A549 (cell line): Measurements from ENCODE around the gene GPR158. TPM values are rescaled to one million over a fixed set of nuclear protein-coding genes. Genes with fewer than 3 reads are reported as not detected.

Experiments
- ATAC-seq, 2 experiments: fragments of 200-7000 bp in 1 of 2; fragments of >200 bp in 1 of 2; cut with Nextera tagmentation in 1 of 2; cut with Tn5 transposase in 1 of 2; 3 replicates each; pipeline versions ENCODE4 v1.8.0 to v1.9.1; 2018 to 2020; ENCODE audit warnings: mild to moderate bottlenecking in 1 of 2, moderate library complexity in 1 of 2
- CTCF ChIA-PET: fragments of 300-600 bp; sonication (Branson Sonifier 250); formaldehyde crosslinking; extraction: SDS; loops from one replicate; lab custom pipeline; 2021; ENCODE audit warnings: antibody characterized with exemption, inconsistent platforms; lab: Yijun Ruan, JAX
- POLR2A ChIA-PET: fragments of 350-600 bp; formaldehyde crosslinking; extraction: SDS; loops from one replicate; lab custom pipeline; 2021; ENCODE audit warnings: antibody characterized with exemption, inconsistent platforms; lab: Yijun Ruan, JAX
- DNase-seq, 2 experiments: peaks; one replicate each; pipeline versions ENCODE4 v3.0.0 to v3.0.0-alpha.2; 2011 to 2016; ENCODE audit warnings: low read depth in 1 of 2, low spot score in 1 of 2
- FAIRE-seq: peaks from 2 replicates; lab custom pipeline; 2011; peaks lifted over from hg19 to GRCh38; lab: Jason Lieb, UNC
- H3K27ac ChIP-seq, 2 experiments: fragments of >200 bp; sonication (Bioruptor Twin); formaldehyde crosslinking; 3 replicates each; pipeline ENCODE4 v1.5.1; 2016 to 2017
- H3K4me1 ChIP-seq: fragments of >200 bp; sonication (Bioruptor Twin); formaldehyde crosslinking; 3 replicates; pipeline ENCODE4 v1.6.1; 2016
- H3K4me2 ChIP-seq: fragments of >200 bp; sonication (Bioruptor Twin); formaldehyde crosslinking; 3 replicates; pipeline ENCODE4 v1.6.1; 2016
- H3K4me3 ChIP-seq: fragments of >200 bp; sonication (Bioruptor Twin); formaldehyde crosslinking; 3 replicates; pipeline ENCODE4 v1.5.1; 2016
- H3K9me3 ChIP-seq: fragments of >200 bp; sonication (Bioruptor Twin); formaldehyde crosslinking; 3 replicates; pipeline ENCODE4 v1.6.1; 2016
- BCL3 ChIP-seq: fragments of >200 bp; sonication (Bioruptor Twin); formaldehyde crosslinking; IDR thresholded peaks from 3 replicates; pipeline ENCODE4 v1.6.1; 2016
- CBX2 ChIP-seq: fragments of 200-600 bp; sonication (generic); IDR thresholded peaks from 2 replicates; pipeline ENCODE4 v1.6.1; 2016; ENCODE audit warnings: low read depth, mild to moderate bottlenecking, borderline replicate concordance
- CHD4 ChIP-seq: fragments of 200-600 bp; sonication (generic); IDR thresholded peaks from 2 replicates; pipeline ENCODE4 v1.6.1; 2016; ENCODE audit warnings: antibody characterized with exemption, mild to moderate bottlenecking, borderline replicate concordance
- CTCF ChIP-seq: fragments of >200 bp; sonication (Bioruptor Twin); formaldehyde crosslinking; IDR thresholded peaks from 3 replicates; pipeline ENCODE4 v1.5.1; 2016
- E2F6 ChIP-seq: IDR thresholded peaks from 2 replicates; pipeline ENCODE4 v1.6.1; 2012; ENCODE audit warnings: low read depth, borderline replicate concordance
- EHF ChIP-seq: fragments of 250-450 bp; sonication (Bioruptor Pico); IDR thresholded peaks from 2 replicates; pipeline ENCODE4 v1.5.0; 2020; ENCODE audit warnings: mild to moderate bottlenecking
- FOXS1 ChIP-seq: fragments of 250-450 bp; sonication (Bioruptor Pico); IDR thresholded peaks from 2 replicates; pipeline ENCODE4 v1.5.0; 2020; ENCODE audit warnings: mild to moderate bottlenecking, moderate library complexity
- GATA3 ChIP-seq: IDR thresholded peaks from 2 replicates; pipeline ENCODE4 v1.6.1; 2012; ENCODE audit warnings: borderline replicate concordance
- HDAC2 ChIP-seq: fragments of 200-600 bp; sonication (generic); IDR thresholded peaks from 2 replicates; pipeline ENCODE4 v1.6.1; 2016
- HEYL ChIP-seq: fragments of 250-450 bp; sonication (Bioruptor Pico); IDR thresholded peaks from 2 replicates; pipeline ENCODE4 v1.8.0; 2021; ENCODE audit warnings: mild to moderate bottlenecking, moderate library complexity
- MAZ ChIP-seq: fragments of 150-350 bp; IDR thresholded peaks from 2 replicates; pipeline ENCODE4 v1.6.1; 2014; ENCODE audit warnings: antibody characterized with exemption, low read depth, low read length, borderline replicate concordance
- MYC ChIP-seq: IDR thresholded peaks from 2 replicates; pipeline ENCODE4 v1.6.1; 2012; ENCODE audit warnings: mild to moderate bottlenecking, inconsistent platforms, low read length, improper control_type of control experiment, borderline replicate concordance
- POLR2AphosphoS2 ChIP-seq: conservative IDR thresholded peaks from 2 replicates; pipeline ENCODE4 v1.6.1; 2012; ENCODE audit warnings: low read length, improper control_type of control experiment, inconsistent platforms
- RCOR1 ChIP-seq: fragments of 150-350 bp; IDR thresholded peaks from 2 replicates; pipeline ENCODE4 v1.6.1; 2014; ENCODE audit warnings: antibody characterized with exemption, low read length, low read depth
- REST ChIP-seq: fragments of 200-600 bp; sonication (generic); IDR thresholded peaks from 2 replicates; pipeline ENCODE4 v1.6.1; 2016; ENCODE audit warnings: antibody characterized with exemption, mild to moderate bottlenecking, moderate library complexity
- RFX5 ChIP-seq: fragments of 450-650 bp; IDR thresholded peaks from 2 replicates; pipeline ENCODE4 v1.7.1; 2014; ENCODE audit warnings: antibody characterized with exemption, mild to moderate bottlenecking, moderate library complexity
- SMC3 ChIP-seq: fragments of >200 bp; sonication (Bioruptor Twin); formaldehyde crosslinking; IDR thresholded peaks from 3 replicates; pipeline ENCODE4 v1.6.1; 2018; ENCODE audit warnings: inconsistent platforms
- USF2 ChIP-seq: fragments of 450-650 bp; IDR thresholded peaks from 2 replicates; pipeline ENCODE4 v1.6.1; 2014; ENCODE audit warnings: antibody characterized with exemption
- ZFP36 ChIP-seq: fragments of 450-650 bp; IDR thresholded peaks from 2 replicates; pipeline ENCODE4 v1.6.1; 2014; ENCODE audit warnings: borderline replicate concordance; ENCODE audit not compliant: partially characterized antibody
- WGBS: methylation state at CpG from one replicate; pipeline ENCODE4 v1.1.6; 2017; ENCODE audit errors: missing lambda C conversion rate; 5-methylcytosine and 5-hydroxymethylcytosine counted together
- polyA plus RNA-seq, 4 experiments: library from polyadenylated mRNA; depleted of rRNA in 3 of 4; stranded (reverse); fragments of >200 nt; fragmentation: RNase III in 1 of 4; extraction: RNeasy Plus Mini Kit Qiagen cat#74134 plus additional on column Dnase treatment in 1 of 4; gene quantifications; 2 replicates in 3 of 4; 3 replicates in 1 of 4; pipeline ENCODE4 v1.2.3, GENCODE V29; 2011 to 2017

GPR158 gene
- polyA plus RNA-seq, 2 of the 4 experiments (the other 2 are of a cell fraction): 0.01 to 0.03 TPM

GRCh38 chr10:25300073-25300472 is 125.3 kb downstream of the GPR158 start:
- POLR2A ChIA-PET: no interaction called here
- ATAC-seq (no peak), FAIRE-seq (no peak)
- Histone ChIP-seq H3K4me3 (no peak overlapping the region), H3K4me2 (no peak overlapping the region), H3K4me1 (no peaks in the 10 kb centered on the region; the same call in 2 of the 3 replicates), H3K9me3 (no peaks in the 10 kb centered on the region), H3K27ac (no peak overlapping the region)
- 56% methylated on average over 2 of the region's 2 CpGs for WGBS
- CTCF ChIA-PET: interaction anchor here (0.5 kb wide), 1 partner anchor 1571 kb away, joined by 3 read pairs; no protein-coding TSS in a partner anchor
- TF ChIP-seq POLR2AphosphoS2 (no peak), REST (no peak), EHF (no peak), SMC3 (no peak), CHD4 (no peak), GATA3 (no peak), ZFP36 (no peak), CTCF (no peak)
- TF ChIP-seq, all 56 proteins: peak for 0
- DNase-seq: no peak

GRCh38 chr10:25304606-25305005 is 129.8 kb downstream of the GPR158 start:
- no peak overlapping the region for H3K4me3 ChIP-seq
- CTCF ChIA-PET: no interaction called here
- 14% methylated on average over 4 of the region's 4 CpGs for WGBS
- DNase-seq (no peak), FAIRE-seq (no peak), ATAC-seq (no peak)
- POLR2A ChIA-PET: no interaction called here
- TF ChIP-seq HDAC2 (no peak), E2F6 (no peak), MAZ (no peak), HEYL (no peak), CBX2 (no peak), FOXS1 (no peak), BCL3 (no peak), USF2 (no peak), REST (no peak), EHF (no peak), MYC (no peak), RFX5 (no peak), RCOR1 (no peak), POLR2AphosphoS2 (no peak)
- no peaks in the 10 kb centered on the region for H3K4me1 ChIP-seq
- H3K4me2 ChIP-seq: no peak overlapping the region
- no peak overlapping the region for H3K27ac ChIP-seq
- H3K9me3 ChIP-seq: 0 out of 3 replicates have a peak, but pooled peaks cover 5% of the 10 kb centered on the region
